Common myeloid progenitor, CD34-positive (primary cell): Measurements from ENCODE around the gene SLC4A5.
"Not testable (repeated sequence)": the region's sequence is repeated elsewhere in the genome, so short reads cannot be mapped to it uniquely, and the experiment has no call there.

Experiments used
- CTCF ChIA-PET: fragments of 350-600 bp; sonication (Branson Sonifier 250); formaldehyde crosslinking; loops from one replicate; lab custom pipeline; 2021; ENCODE audit warnings: antibody characterized with exemption; lab: Charles Lee
- POLR2A ChIA-PET: fragments of 350-600 bp; sonication (Branson Sonifier 250); formaldehyde crosslinking; loops from one replicate; lab custom pipeline; 2021; ENCODE audit warnings: antibody characterized with exemption; lab: Charles Lee
- DNase-seq, 3 donors: peaks; one replicate each; pipeline versions ENCODE4 v3.0.0 to v3.0.0-alpha.2; 2013
- H3K27ac ChIP-seq, 2 experiments: 1 replicate in 1 of 2; 2 replicates in 1 of 2; pipeline ENCODE4 v1.7.0; 2013; ENCODE audit warnings: inconsistent platforms in 2 of 2, low read length in 2 of 2, mild to moderate bottlenecking in 2 of 2, low read depth in 1 of 2, moderate library complexity in 1 of 2; ENCODE audit not compliant: severe bottlenecking in 2 of 2, insufficient read depth in 1 of 2, poor library complexity in 1 of 2
- H3K27me3 ChIP-seq, 5 experiments: replicated peaks in 2 of 5; 1 replicate in 3 of 5; 2 replicates in 2 of 5; pipeline versions ENCODE4 v1.6.1 to v1.7.0; 2013; ENCODE audit warnings: low read length in 4 of 5, mild to moderate bottlenecking in 2 of 5, moderate library complexity in 2 of 5, inconsistent platforms in 1 of 5; ENCODE audit not compliant: insufficient read depth in 5 of 5, control insufficient read depth in 4 of 5
- H3K36me3 ChIP-seq, 4 experiments: 1 replicate in 2 of 4; 2 replicates in 2 of 4; pipeline versions ENCODE4 v1.6.1 to v1.7.0; 2013; ENCODE audit warnings: low read length in 3 of 4, control low read depth in 1 of 4, mild to moderate bottlenecking in 1 of 4; ENCODE audit not compliant: control insufficient read depth in 4 of 4, insufficient read depth in 4 of 4
- H3K4me1 ChIP-seq, 4 experiments: 1 replicate in 3 of 4; 2 replicates in 1 of 4; pipeline versions ENCODE4 v1.6.1 to v1.7.1; 2013; ENCODE audit warnings: low read length in 3 of 4, mild to moderate bottlenecking in 3 of 4, control low read depth in 1 of 4, inconsistent platforms in 1 of 4, moderate library complexity in 1 of 4; ENCODE audit not compliant: control insufficient read depth in 4 of 4, insufficient read depth in 4 of 4; ENCODE audit errors: control extremely low read depth in 1 of 4
- H3K4me3 ChIP-seq, 7 experiments: 1 replicate in 4 of 7; 2 replicates in 3 of 7; pipeline versions ENCODE4 v1.5.1 to v1.7.0; 2013; ENCODE audit warnings: mild to moderate bottlenecking in 7 of 7, low read length in 6 of 7, moderate library complexity in 6 of 7, inconsistent platforms in 2 of 7, low read depth in 2 of 7, control low read depth in 1 of 7; ENCODE audit not compliant: insufficient read depth in 4 of 7, control insufficient read depth in 1 of 7; ENCODE audit errors: extremely low read depth in 1 of 7
- H3K9me3 ChIP-seq, 5 experiments: 1 replicate in 4 of 5; 2 replicates in 1 of 5; pipeline versions ENCODE4 v1.6.1 to v1.7.1; 2013; ENCODE audit warnings: low read length in 4 of 5, mild to moderate bottlenecking in 2 of 5, inconsistent platforms in 1 of 5, low read depth in 1 of 5, moderate library complexity in 1 of 5; ENCODE audit not compliant: control insufficient read depth in 4 of 5, insufficient read depth in 2 of 5; ENCODE audit errors: control extremely low read depth in 1 of 5
- WGBS: methylation state at CpG from one replicate; pipeline ENCODE4 v1.1.5; 2013; ENCODE audit not compliant: insufficient coverage; 5-methylcytosine and 5-hydroxymethylcytosine counted together

Gene SLC4A5

GRCh38 chr2:74347742-74348141 lies 4.5 kb upstream of the SLC4A5 start:
- Histone ChIP-seq H3K27ac (no peak overlapping the region), H3K4me1 (no peaks in the 10 kb centered on the region), H3K27me3 (no peaks in the 10 kb centered on the region), H3K4me3 (no peak overlapping the region), H3K36me3 (no peaks in the 10 kb centered on the region), H3K9me3 (no peaks in the 10 kb centered on the region)
- no peak for DNase-seq
- ChIA-PET POLR2A (no interaction called here), CTCF (no interaction called here)
- 100% methylated on average over 1 of the region's 3 CpGs for WGBS

GRCh38 chr2:74347303-74347702 lies 4.1 kb upstream of the SLC4A5 start:
- POLR2A ChIA-PET: no interaction called here
- H3K4me3 ChIP-seq: no peak overlapping the region
- no peaks in the 10 kb centered on the region for H3K27me3 ChIP-seq
- no CpG with 5 or more reads among the region's 1 CpG for WGBS
- no peaks in the 10 kb centered on the region for H3K4me1 ChIP-seq
- H3K36me3 ChIP-seq: no peaks in the 10 kb centered on the region
- no peak overlapping the region for H3K27ac ChIP-seq
- DNase-seq: no peak
- CTCF ChIA-PET: interaction anchor here (0.6 kb wide), 1 partner anchor 1487 kb away, joined by 3 read pairs; no protein-coding TSS in a partner anchor
- H3K9me3 ChIP-seq: no peaks in the 10 kb centered on the region

GRCh38 chr2:74345272-74345943 lies 2.2 kb upstream of the SLC4A5 start:
- CTCF ChIA-PET: interaction anchor here (0.8 to 1.3 kb wide), 2 partner anchors 10 to 59 kb away, joined by 3 read pairs; no protein-coding TSS in a partner anchor
- 100% methylated on average over 2 of the region's 8 CpGs for WGBS
- POLR2A ChIA-PET: no interaction called here
- H3K36me3 ChIP-seq: no peaks in the 10 kb centered on the region
- H3K4me3 ChIP-seq: no peak overlapping the region
- no peaks in the 10 kb centered on the region for H3K9me3 ChIP-seq
- no peak for DNase-seq
- H3K27me3 ChIP-seq: no peaks in the 10 kb centered on the region
- H3K27ac ChIP-seq: no peak overlapping the region
- no peaks in the 10 kb centered on the region for H3K4me1 ChIP-seq

- H3K9me3 ChIP-seq, DNase-seq, H3K27ac ChIP-seq, H3K4me1 ChIP-seq, POLR2A ChIA-PET, H3K27me3 ChIP-seq, H3K4me3 ChIP-seq: not testable (repeated sequence)
- peaks cover 0 to 10% (median 0%) of the 10 kb centered on the region in 4 experiments for H3K36me3 ChIP-seq
- CTCF ChIA-PET: interaction anchor here (1.0 to 4.2 kb wide), 10 partner anchors 9 to 255 kb away, joined by 3 to 20 read pairs (median 3); no protein-coding TSS in a partner anchor
- WGBS: 78% methylated on average over 1 of the region's 2 CpGs
Observed at GRCh38 chr2:74336227-74336626, 7.0 kb downstream of the SLC4A5 start.

- 50% methylated on average over 2 of the region's 3 CpGs for WGBS
- POLR2A ChIA-PET: interaction anchor here (0.6 to 1.2 kb wide), 2 partner anchors 56 to 164 kb away, joined by 3 read pairs; no protein-coding TSS in a partner anchor
Observed at GRCh38 chr2:74334931-74335333, 8.3 kb downstream of the SLC4A5 start.

GRCh38 chr2:74333896-74334586 lies 9.2 kb downstream of the SLC4A5 start:
- POLR2A ChIA-PET: interaction anchor here (1.2 kb wide), 1 partner anchor 57 kb away, joined by 3 read pairs; no protein-coding TSS in a partner anchor
- Histone ChIP-seq H3K4me3 (no peak overlapping the region), H3K36me3 (peaks cover 0 to 27% (median 0%) of the 10 kb centered on the region in 4 experiments)

More at GRCh38 chr2:74334931-74335333, 8.3 kb downstream of the SLC4A5 start:
- H3K9me3 ChIP-seq: no peaks in the 10 kb centered on the region
- no peak overlapping the region for H3K4me3 ChIP-seq
- H3K27me3 ChIP-seq: no peaks in the 10 kb centered on the region
- H3K27ac ChIP-seq: no peak overlapping the region
- peak; percentile 51 to 71 (median 60) for DNase-seq
- H3K36me3 ChIP-seq: peaks cover 0 to 22% (median 0%) of the 10 kb centered on the region in 4 experiments
- CTCF ChIA-PET: interaction anchor here (0.6 to 4.2 kb wide), 35 partner anchors 9 to 715 kb away, joined by 3 to 20 read pairs (median 4); partner anchors contain the start of genes DCTN1, SLC4A5 and STAMBP
- peaks cover 0 to 2% (median 0%) of the 10 kb centered on the region in 4 experiments for H3K4me1 ChIP-seq

More at GRCh38 chr2:74333896-74334586, 9.2 kb downstream of the SLC4A5 start:
- CTCF ChIA-PET: interaction anchor here (0.6 to 4.2 kb wide), 22 partner anchors 8 to 513 kb away, joined by 3 to 20 read pairs (median 4); partner anchors contain the start of gene SLC4A5
- DNase-seq: no peak
- Histone ChIP-seq H3K27ac (no peak overlapping the region), H3K9me3 (no peaks in the 10 kb centered on the region), H3K4me1 (peaks cover 0 to 2% (median 0%) of the 10 kb centered on the region in 4 experiments), H3K27me3 (no peaks in the 10 kb centered on the region)
- WGBS: 94% methylated on average over 6 of the region's 6 CpGs
